NCI-H1930 (cell line): Measurements from ENCODE around the gene SDK1.

Experiments
- DNase-seq, 2 experiments: peaks; one replicate each; lab custom pipeline; 2025; lab: John Stamatoyannopoulos, UW

SDK1 gene

DNA sequence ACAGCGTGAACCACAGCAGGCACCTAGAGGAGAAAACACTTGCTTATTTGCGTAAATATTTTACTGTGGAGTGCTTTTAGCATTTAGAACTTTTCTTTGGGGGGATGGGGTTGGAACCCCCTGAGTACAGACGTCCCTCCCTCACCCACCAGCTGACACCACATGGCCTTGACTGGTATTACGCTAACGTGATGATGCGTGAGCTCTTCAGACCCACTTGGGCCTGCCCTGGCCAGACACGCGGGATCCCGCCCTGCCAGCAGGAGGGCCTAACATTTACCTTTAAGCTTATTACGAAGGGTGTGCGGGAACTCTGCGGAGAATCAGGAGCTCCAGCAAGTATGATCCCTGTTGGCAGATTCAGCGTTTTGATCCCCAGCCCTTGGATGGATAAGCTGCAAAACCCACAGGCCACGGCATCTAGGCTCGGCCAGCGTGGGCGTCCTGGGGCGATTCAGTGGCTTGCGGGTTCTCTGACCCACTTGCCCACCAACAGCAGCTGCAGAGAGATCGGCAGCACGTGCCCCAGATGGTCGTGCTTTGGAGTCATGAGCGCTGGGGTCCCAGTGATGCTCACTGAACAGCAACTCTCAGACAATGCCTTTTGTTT, 835.6 kb downstream of the SDK1 start:
- DNase-seq: no peak

GRCh38 chr7:4137552-4137951, 836.5 kb downstream of the SDK1 start:
- no peak for DNase-seq

DNA sequence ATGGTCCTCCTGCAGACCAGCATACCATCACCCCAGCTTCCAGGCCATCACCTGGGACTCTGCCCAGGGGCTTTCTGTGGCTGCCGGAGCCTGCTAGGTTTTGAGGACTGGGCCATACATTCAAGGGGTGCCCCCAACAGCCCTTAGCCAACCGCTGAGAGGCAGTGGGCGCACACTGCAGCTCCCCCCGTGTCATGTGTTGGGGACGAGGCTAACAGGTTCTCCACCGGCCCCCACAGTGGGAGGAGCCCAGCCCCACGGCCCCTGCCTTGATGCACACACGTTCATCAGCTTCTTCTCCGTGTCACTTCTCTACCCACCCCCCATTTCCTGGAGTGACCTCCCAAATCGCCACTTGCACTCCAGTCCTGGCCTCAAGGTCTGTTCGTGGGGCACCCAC, 837.8 kb downstream of the SDK1 start:
- no peak for DNase-seq

GRCh38 chr7:4139656-4140625, 838.9 kb downstream of the SDK1 start:
- no peak for DNase-seq

GRCh38 chr7:4140933-4141332, 839.9 kb downstream of the SDK1 start:
- DNase-seq: no peak

DNA sequence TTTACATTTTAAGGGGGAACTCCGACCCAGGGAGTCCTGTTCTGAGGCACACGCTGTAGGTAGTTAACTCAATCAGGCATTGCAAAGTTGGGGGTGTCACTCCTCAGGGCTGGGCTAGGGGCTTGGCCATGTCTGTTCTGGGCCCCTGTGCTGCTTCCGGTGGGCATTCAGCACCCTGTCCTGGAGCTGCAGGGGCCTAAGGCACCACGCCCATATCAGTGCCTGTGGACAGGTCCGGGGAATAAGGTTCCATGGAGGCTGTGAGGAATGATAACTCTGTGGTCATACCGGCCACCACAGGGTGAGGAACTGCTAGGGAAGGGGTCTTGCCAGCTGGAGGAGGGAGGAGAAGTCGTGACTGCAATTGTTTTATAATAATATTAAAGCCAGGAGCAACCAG, 842.0 kb downstream of the SDK1 start:
- no peak for DNase-seq

- DNase-seq: no peak
Measured at GRCh38 chr7:4143511-4144171, 842.6 kb downstream of the SDK1 start.

DNA sequence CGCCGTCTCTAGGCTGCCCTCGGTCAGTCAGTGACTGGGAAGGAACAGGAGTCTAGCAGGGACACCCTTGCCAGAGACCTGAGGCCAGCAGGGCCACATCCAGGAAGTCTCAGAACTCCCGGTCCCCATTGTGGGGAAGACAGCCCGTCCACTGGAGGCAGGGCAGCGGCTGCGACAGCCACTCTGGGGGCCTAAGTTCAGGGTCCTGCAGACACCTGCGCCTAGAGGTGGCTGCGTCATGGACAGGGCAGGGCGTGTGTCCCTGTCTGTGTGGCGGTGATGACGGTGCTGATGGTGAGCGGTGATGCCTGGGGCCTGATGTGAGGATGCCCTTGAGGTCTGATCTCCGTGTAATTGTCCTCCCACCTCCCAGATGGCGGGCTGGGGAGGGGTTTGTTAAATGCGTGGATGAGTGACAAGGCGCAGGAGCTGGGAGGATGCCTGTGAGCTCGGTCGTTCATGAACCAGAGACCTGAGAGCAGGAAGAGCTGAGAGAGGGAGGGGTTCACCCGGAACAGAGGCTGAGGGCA, 843.2 kb downstream of the SDK1 start:
- no peak for DNase-seq

GRCh38 chr7:4144811-4145510, 843.9 kb downstream of the SDK1 start:
- no peak for DNase-seq

DNA sequence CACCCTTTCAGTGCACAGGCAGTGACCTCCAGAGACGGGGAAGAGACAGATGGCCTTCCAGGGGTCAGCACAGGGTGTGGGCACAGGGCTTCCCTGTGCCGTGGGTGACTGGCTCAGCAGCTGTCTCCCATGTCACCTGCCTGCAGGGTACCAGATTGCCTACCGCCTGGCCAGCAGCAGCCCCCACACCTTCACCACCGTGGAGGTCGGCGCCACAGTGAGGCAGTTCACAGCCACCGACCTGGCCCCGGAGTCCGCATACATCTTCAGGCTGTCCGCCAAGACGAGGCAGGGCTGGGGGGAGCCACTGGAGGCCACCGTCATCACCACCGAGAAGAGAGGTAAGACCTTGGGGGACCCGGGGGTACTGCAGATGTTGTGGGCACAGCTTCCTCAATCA, 844.5 kb downstream of the SDK1 start:
- DNase-seq: no peak

- DNase-seq: no peak
Measured at GRCh38 chr7:4147926-4148620, 847.0 kb downstream of the SDK1 start.

- DNase-seq: no peak
Measured at GRCh38 chr7:4149236-4149635, 848.2 kb downstream of the SDK1 start.

GRCh38 chr7:4149645-4150044, 848.6 kb downstream of the SDK1 start:
- DNase-seq: no peak

- no peak for DNase-seq
Measured at GRCh38 chr7:4150731-4151130, 849.7 kb downstream of the SDK1 start.

- DNase-seq: no peak
Measured at GRCh38 chr7:4151524-4151923, 850.5 kb downstream of the SDK1 start.

- no peak for DNase-seq
Measured at GRCh38 chr7:4151926-4152549, 851.0 kb downstream of the SDK1 start.

DNA sequence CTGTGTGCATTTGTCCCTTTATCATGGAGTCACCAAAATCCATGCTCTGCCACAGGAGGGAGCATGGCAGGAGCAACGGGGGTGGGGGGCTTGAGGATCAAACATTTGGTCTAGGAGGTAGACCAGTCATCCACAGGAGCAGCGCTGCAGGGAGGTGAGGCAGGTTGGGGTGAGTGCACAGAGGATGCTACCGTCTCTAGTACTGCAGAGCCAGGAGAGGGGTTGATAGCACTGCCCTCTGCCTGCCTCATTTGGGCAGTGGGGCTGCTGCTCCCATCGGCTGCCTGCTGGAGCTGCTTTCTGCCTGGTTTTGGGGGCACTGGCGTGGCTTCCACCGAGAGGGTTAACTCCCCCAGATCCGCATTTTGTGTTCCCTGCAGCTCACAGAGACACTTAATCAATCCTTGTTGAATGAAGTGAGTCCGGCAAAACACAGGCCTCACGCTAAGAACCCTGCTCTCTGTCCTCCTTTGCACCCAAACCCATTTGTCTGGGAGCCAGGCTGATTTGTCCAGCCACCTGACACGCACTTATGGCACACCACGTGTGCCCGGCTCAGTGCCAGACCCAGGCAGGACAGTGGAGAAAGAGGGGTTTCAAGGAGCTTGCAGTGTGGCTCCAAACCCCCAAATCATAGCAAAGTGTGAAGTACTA, 854.0 kb downstream of the SDK1 start:
- no peak for DNase-seq

- no peak for DNase-seq
Measured at GRCh38 chr7:4156190-4156589, 855.1 kb downstream of the SDK1 start.

DNA sequence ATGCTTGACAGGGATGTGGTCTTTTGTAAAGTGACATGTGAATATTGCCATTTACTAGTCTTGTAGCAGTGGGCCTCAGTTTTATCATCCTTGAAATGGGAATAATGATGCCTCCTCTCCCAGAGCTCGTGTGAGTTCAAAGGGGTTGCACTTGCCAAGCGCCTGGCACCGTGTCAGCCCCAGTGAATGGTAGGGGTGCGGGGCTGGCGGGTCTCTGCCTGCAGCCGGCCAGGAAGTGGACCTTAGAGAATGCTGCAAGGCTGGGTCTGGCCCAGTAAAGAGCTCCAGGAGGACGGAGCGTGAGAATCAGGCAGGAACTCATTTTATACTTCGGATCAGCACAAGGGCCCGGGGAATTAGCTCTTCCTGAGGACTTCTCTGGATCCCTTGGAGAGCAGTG, 856.6 kb downstream of the SDK1 start:
- DNase-seq: no peak

- no peak for DNase-seq
Measured at GRCh38 chr7:4158441-4159153, 857.5 kb downstream of the SDK1 start.
